Occipital lobe (tissue), 3 donors: Measurements from ENCODE around the gene HMMR. TPM values are rescaled to one million over a fixed set of nuclear protein-coding genes. Genes with fewer than 3 reads are reported as not detected.
"Not testable (repeated sequence)": the region's sequence is repeated elsewhere in the genome, so short reads cannot be mapped to it uniquely, and the experiment has no call there.

Source experiments
- DNase-seq: peaks from one replicate; lab custom pipeline; 2025; lab: John Stamatoyannopoulos, UW
- small RNA-seq: library from RNA; depleted of rRNA; stranded (forward); fragments of <200 nt; gene quantifications from one replicate; pipeline ENCODE3, GENCODE V24; 2014
- total RNA-seq: library from RNA; depleted of rRNA; stranded (reverse); fragments of >200 nt; gene quantifications from one replicate; pipeline ENCODE4 v1.2.3, GENCODE V29; 2014

The HMMR gene
- total RNA-seq, 1 donor from 2014 or later: 3.0 TPM

DNA sequence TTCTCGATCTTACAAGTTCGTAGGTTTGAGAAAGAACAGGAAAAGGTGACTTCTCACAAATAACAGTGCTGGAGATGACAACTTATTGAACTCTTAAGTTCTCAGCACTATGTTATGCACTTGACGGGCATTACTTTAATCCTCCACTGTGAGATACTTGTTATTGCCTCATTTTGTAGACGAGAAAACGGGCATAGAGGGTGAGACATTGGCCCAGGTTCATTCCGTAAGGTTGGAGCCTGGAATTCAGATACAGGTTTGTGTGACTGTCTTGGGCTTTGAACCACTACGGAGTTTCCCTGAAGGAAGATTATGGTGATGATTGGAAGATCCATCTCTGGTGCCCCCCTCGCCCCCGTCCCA, 45.6 kb downstream of the HMMR start:
- DNase-seq: no peak

DNA sequence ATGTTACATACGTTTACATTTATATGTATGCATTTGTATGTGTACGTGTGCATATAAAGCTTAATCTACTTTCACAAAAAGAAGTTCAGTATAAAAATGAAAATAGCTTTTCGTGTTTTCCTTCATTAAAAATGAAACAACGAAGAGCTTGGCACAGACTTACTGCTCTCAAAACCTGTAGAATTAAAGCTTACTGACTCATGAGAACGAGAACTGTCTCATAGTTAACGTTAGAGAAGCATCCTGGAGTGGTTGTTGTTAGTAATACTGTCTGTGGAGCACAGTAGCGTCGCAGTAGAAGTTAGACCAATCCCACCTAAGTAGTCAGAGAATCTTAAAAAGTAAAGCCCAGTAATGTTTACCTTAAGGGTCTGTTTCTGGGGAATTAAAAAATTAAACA, 46.3 kb downstream of the HMMR start:
- no peak for DNase-seq

DNA sequence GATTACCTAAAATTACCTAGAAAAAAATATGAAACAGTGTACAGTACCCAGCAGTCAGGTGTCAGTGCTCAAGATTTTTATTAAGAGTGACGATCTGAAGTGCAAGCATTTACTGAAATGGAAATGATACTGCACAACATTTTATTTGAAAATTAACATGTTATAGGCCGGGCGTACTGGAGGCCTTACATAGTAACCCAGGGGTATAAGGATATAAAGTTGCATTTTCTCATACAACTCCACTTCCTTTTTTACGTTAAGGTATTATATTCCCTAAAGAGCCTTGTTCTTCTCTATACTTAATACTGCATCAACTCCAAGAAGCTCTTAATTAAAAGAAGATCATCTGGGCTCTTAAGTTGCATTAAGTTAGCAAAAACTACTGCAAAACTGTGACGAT, 48.3 kb downstream of the HMMR start:
- no peak for DNase-seq

DNA sequence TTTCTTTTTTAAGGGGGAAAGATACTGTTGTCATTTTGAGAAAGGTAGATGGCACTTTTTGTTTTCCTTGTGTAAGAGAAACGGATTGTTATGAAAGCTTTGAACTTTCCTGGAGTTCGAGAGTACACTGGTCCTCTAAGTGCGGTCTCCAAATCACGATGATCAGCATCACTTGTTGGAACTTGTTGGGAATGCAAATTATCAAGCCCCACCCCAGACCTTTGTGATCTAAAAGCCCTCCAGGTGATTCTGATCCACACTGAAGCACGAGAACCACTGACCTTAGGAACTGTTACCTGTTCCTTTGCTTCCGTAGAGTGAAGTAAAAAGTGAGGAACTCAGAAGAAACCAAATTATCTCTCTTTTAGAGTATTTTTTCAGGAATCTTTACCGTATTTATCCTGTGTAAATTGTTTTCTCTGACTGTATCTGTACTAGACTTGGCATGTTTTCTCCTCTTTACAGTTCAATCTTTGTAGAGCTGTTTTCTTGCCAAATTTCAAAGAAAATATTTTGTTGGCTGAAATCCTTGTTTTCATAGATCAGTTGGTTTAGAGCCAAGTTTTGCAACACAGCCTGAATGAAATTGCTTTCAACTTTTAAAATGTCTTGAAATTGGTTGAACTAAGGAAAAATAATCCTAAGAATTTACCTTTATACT, 49.0 kb downstream of the HMMR start:
- DNase-seq: no peak

DNA sequence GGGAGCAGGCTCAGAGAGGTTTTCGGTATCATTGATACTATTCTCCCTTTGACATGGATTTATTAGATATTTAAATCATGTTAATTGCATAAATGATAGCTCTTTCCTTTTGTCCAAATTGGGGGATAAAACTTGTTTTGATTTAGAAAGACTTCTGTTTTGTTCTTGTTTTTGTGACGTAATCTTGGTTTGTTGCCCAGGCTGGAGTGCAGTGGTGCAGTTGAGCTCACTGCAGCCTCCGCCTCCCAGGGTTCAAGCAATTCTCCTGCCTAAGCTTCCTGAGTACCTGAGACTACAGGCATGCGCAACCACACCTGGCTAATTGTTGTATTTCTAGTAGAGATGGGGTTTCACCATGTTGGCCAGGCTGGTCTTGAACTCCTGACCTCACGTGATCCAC, 52.1 kb downstream of the HMMR start:
- DNase-seq: no peak

DNA sequence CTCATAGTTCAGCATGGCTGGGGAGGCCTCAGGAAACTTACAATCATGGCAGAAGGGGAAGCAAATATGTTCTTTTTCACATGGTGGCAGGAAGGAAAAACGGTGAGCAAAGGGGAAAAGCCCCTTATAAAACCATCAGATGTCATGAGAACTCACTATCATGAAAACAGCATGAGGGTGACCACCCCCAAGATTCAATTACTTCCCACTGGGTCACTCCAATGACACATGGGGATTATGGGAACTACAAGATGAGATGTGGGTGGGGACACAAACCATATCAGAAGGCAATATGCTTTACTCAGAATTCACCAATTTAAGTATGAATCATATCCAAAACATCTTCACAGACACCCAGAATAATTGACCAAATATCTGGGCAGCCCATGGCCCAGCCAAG, 64.7 kb downstream of the HMMR start:
- DNase-seq: no peak

DNA sequence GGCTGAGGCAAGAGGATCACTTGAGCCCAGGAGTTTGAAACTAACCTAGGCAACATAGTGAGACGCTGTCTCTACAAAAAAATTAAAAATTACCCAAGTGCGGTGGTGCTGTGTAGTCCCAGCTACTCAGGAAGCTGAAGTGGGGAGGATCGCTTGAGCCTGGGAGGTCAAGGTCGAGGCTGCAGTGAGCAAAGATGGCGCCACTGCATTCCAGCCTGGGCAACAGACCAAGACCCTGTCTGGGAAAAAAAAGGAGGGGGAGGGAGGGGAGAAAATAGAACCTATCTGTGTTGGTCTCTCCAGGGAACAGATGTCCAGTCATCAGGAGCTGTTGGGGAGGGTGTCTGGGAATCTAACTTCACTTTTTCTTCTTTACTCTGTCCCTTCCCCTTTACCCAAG, 69.3 kb downstream of the HMMR start:
- no peak for DNase-seq

DNA sequence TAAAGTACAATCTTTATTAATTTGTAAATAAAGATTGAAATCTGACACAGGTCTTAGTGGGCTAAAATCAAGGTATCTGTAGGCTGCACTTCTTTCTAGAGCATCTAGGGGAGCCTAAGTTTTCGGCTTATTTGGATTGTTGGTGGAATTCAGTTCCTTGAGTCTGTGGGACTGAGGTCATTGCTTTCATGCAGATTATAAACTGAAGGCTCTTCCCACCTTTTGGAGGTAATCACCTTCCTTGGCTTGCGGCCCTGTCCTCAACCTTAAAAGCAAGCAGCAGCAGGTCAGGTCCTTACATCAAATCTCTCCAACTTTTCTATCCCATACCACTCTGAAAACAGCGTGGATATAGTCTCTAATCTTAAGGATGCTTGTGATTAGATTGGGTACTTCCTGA, 70.8 kb downstream of the HMMR start:
- DNase-seq: no peak

DNA sequence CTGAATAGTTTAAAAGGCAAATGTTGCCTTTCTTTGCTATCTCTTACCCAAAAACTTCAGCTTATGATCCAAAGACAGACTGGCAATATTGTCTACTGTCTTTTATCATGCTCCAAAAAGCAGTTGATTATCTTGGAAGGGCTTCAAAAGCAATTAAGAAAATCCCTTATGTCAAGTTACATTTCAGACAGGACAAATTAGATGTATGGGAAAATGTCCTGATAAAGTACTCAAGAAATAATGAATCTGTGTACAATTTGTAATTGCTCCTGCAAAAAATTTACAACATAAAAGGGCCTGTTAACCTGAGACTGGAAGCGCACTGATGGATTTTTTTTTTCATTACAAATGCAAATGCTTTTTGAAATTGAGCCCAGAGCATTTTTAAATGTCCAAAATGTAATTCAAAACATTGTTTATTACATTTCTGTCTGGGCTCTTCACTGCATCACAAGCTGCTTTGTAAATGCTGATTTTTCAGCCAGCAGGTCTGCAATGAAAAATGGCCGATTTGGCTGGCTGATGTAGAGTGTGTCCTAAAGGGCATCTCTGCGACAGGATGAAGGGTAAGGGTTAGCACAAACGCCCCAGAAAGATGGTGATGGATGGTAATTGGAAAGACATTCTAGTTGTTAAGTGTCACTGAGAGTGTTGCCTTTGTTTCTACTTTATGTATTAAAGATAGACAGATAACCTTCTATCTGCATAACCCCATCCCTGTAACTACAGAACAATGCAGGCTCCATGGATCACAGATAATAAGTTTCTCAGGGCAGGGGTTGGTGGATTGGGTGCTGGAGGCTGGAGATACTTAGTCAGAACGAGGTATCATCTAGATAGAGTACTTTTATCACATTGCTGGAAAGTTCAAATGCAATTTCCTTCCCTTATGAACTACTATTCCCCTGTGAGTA, 72.0 kb downstream of the HMMR start:
- DNase-seq: no peak

DNA sequence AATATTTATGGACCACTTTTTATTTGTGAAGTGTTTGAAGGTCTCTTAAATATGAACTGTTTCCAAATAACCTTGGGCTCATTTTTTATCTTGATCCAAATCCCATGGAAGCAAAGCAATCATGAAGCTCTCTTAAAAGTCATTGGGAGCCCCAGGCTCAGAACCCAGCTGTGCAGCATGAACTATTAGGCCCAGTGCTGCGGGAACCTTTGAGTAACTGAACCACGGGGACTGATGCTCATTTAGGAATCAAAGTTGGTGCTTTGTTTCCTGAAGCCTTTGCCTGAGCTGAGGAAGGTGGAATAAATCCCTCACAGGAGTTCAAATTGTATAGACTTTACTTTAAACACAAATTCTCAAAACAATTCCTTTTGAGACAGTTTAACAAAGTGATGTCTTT, 72.8 kb downstream of the HMMR start:
- no peak for DNase-seq

DNA sequence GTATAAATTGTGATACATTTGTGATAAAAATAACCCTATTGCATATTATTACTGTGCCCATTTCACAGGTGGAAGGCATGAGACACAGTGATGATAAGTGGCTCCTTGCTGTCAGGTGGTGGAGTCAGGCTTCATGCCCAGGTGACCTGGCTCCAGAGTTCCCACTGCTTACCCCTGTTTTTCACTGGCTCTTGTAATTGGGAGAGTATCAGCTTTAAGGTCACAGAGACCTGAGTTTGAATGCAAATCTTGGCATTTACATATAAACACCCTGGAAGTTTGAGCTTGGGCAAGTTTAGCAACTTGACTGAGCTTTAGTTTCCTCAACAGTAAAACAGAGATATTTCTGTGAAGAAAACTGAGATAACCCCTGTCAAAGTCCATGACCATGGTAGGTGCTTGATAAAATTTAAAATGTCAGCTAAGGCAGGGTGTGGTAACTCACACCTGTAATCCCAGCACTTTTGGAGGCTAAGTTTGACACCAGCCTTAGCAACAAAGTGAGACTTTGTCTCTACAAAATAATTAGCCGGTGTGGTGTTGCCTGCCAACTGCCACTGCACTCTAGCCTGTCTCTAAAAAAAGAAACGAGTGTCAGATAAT, 74.2 kb downstream of the HMMR start:
- DNase-seq: no peak

DNA sequence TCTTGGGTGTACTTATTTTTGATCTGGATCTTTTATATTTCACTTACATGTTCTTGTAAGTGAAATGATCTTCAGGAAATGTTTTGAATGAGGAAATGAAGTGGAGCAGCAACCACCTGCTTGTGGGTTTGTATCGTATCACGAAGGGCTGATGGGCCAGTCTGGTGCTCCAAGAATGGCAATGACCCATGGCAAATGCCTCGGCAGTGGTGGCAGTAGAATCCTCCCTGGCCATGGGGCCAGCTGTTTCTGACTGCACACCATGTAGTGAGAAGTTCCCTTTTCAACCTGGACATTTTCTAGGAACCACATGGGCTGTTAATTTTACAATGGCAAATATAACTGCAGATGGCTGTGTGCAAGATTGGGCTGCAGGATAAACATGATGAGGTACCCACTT, 74.9 kb downstream of the HMMR start:
- no peak for DNase-seq

DNA sequence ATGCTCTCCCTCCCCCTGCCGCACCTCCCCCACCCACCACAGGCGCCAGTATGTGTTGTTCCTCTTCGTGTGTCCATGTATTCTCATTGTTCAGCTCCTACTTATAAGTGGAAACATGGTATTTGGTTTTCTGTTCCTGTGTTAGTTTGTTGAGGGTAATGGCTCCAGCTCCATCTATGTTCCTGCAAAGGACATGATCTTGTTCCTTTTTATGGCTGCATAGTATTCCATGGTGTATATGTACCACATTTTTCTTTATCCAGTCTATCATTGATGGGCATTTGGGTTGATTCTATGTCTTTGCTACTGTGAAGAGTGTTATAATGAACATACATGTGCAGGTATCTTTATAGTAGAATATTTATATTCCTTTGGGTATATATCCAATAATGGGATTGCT, 76.0 kb downstream of the HMMR start:
- not testable (repeated sequence) for DNase-seq

DNA sequence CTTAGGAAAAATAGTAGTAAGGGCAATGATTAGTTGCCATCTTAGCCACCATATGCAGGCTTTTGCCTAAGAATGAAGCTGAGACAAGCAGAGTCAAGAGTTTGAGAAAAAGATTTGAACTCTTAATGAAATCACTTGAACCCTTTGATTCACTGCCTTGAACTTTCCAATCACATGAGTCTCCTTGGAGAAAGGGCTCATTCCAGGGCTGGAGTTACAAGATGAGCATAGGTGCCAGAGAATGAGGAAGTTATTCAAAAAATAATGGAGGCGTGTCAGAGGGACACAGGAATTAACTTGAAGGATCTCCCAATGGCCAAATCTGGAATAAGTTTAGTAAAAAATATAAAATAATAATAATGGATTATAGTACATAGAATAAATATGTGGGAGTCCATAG, 80.3 kb downstream of the HMMR start:
- DNase-seq: no peak

Small RNAs within 50 kb of the gene (small RNA-seq; reads per million reads assigned to genes)
- gene AC008723.1: not detected

Other genes with a start within 250 kb of the HMMR start
- gene CCNG1, start 23.0 kb upstream of the HMMR start, total RNA-seq: 145 TPM
- gene NUDCD2, start 530 bp upstream of the HMMR start, total RNA-seq: 25.1 TPM
- 47.7 TPM for gene MAT2B, start 45.0 kb downstream of the HMMR start, total RNA-seq